Osteocyte (in vitro differentiated cells): ENCODE measurements around the gene S100A3. TPM values are rescaled to one million over a fixed set of nuclear protein-coding genes. Genes with fewer than 3 reads are reported as not detected.
"Not testable (repeated sequence)": the region's sequence is repeated elsewhere in the genome, so short reads cannot be mapped to it uniquely, and the experiment has no call there.

Experiments used
- DNase-seq: peaks from one replicate; pipeline ENCODE4 v3.0.0; 2021; ENCODE audit warnings: mixed read lengths; ENCODE audit not compliant: unreplicated experiment; ENCODE audit errors: extremely low spot score
- H3K27ac Mint-ChIP-seq: one replicate; pipeline ENCODE4 v1.8.0; 2021; ENCODE audit warnings: mild to moderate bottlenecking, mixed read lengths; ENCODE audit not compliant: unreplicated experiment
- H3K27me3 Mint-ChIP-seq: one replicate; pipeline ENCODE4 v1.8.0; 2021; ENCODE audit warnings: mixed read lengths; ENCODE audit not compliant: unreplicated experiment
- H3K36me3 Mint-ChIP-seq: one replicate; pipeline ENCODE4 v1.8.0; 2021; ENCODE audit warnings: mixed read lengths; ENCODE audit not compliant: unreplicated experiment
- H3K4me1 Mint-ChIP-seq: one replicate; pipeline ENCODE4 v1.8.0; 2021; ENCODE audit warnings: mixed read lengths; ENCODE audit not compliant: unreplicated experiment
- H3K4me3 Mint-ChIP-seq: one replicate; pipeline ENCODE4 v1.8.0; 2021; ENCODE audit warnings: mild to moderate bottlenecking, moderate library complexity, mixed read lengths; ENCODE audit not compliant: unreplicated experiment
- H3K9me3 Mint-ChIP-seq: one replicate; pipeline ENCODE4 v1.8.0; 2021; ENCODE audit warnings: mixed read lengths; ENCODE audit not compliant: unreplicated experiment
- total RNA-seq: library from RNA; stranded (reverse); gene quantifications from 2 replicates; pipeline ENCODE4 v1.2.1, GENCODE V29; 2021
- TF ChIP-seq, protein P1 (sequence below): fragments of 200-600 bp; sonication (generic); IDR thresholded peaks from 2 replicates; pipeline ENCODE4 v1.5.0; 2021; ENCODE audit warnings: antibody characterized with exemption, mild to moderate bottlenecking, moderate library complexity

Gene S100A3
- total RNA-seq, 1 donor from 2014 or later: 7.5 TPM

- Mint-ChIP-seq H3K9me3 (no peaks in the 10 kb centered on the region), H3K4me1 (peaks cover 50% of the 10 kb centered on the region), H3K27me3 (no peaks in the 10 kb centered on the region), H3K27ac (peak overlapping the region; percentile 82), H3K4me3 (no peak overlapping the region), H3K36me3 (no peaks in the 10 kb centered on the region)
- TF ChIP-seq, protein P1, sequence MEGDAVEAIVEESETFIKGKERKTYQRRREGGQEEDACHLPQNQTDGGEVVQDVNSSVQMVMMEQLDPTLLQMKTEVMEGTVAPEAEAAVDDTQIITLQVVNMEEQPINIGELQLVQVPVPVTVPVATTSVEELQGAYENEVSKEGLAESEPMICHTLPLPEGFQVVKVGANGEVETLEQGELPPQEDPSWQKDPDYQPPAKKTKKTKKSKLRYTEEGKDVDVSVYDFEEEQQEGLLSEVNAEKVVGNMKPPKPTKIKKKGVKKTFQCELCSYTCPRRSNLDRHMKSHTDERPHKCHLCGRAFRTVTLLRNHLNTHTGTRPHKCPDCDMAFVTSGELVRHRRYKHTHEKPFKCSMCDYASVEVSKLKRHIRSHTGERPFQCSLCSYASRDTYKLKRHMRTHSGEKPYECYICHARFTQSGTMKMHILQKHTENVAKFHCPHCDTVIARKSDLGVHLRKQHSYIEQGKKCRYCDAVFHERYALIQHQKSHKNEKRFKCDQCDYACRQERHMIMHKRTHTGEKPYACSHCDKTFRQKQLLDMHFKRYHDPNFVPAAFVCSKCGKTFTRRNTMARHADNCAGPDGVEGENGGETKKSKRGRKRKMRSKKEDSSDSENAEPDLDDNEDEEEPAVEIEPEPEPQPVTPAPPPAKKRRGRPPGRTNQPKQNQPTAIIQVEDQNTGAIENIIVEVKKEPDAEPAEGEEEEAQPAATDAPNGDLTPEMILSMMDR: no peak
- DNase-seq: no peak
Measured at GRCh38 chr1:153563991-153564390, 14.9 kb upstream of the S100A3 start.

- Mint-ChIP-seq H3K9me3 (no peaks in the 10 kb centered on the region), H3K27ac (no peak overlapping the region), H3K4me1 (peaks cover 46% of the 10 kb centered on the region), H3K27me3 (no peaks in the 10 kb centered on the region), H3K36me3 (no peaks in the 10 kb centered on the region), H3K4me3 (no peak overlapping the region)
- DNase-seq: no peak
- TF ChIP-seq, protein P1: no peak
Measured at GRCh38 chr1:153563483-153563901, 14.4 kb upstream of the S100A3 start.

- not testable (repeated sequence) for H3K4me3 Mint-ChIP-seq, H3K27me3 Mint-ChIP-seq, H3K36me3 Mint-ChIP-seq, H3K9me3 Mint-ChIP-seq, DNase-seq
- Mint-ChIP-seq H3K27ac (peak overlapping the region; percentile 56), H3K4me1 (peaks cover 34% of the 10 kb centered on the region)
Measured at GRCh38 chr1:153562021-153562420, 13.0 kb upstream of the S100A3 start.

- no peak overlapping the region for H3K4me3 Mint-ChIP-seq
Measured at GRCh38 chr1:153561466-153561985, 12.5 kb upstream of the S100A3 start.

DNA sequence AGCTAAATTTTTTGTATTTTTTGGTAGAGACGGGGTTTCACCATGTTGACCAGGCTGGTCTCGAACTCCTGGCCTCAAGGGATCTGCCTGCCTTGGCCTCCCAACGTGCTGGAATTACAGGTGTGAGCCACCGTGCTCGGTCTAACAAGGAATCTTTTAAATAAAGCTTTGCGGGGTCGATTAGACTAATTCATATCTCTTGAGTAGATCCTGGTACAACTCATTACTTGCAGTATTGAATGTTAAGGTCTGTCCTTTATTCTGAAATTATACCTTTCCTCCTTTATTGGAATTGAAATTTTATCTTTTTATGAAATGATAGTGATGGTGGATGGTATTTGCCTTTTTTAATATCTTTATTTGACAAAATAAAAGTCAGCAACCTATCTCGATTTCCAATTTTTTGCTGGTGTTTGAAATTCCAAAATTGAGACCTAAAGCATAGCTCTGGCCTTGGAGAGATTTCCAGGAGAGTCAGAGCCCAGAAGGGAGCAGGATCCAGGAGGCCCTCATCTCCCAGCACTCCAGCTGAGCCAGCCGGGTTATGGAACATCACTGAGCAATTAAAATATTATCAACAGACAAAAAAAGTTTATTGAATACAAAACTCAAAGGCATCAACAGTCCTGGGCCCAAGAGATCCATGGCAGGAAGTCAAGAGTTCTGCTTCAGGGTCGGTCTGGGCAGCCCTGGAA lies 11.9 kb upstream of the S100A3 start:
- TF ChIP-seq, protein P1: no peak
- DNase-seq: no peak
- Mint-ChIP-seq H3K9me3 (no peaks in the 10 kb centered on the region), H3K27ac (no peak overlapping the region), H3K4me3 (no peak overlapping the region), H3K27me3 (no peaks in the 10 kb centered on the region), H3K36me3 (no peaks in the 10 kb centered on the region), H3K4me1 (peaks cover 24% of the 10 kb centered on the region)

More at GRCh38 chr1:153561466-153561985, 12.5 kb upstream of the S100A3 start:
- H3K27ac Mint-ChIP-seq: peak overlapping the region; percentile 56
- H3K4me1 Mint-ChIP-seq: peaks cover 29% of the 10 kb centered on the region
- no peaks in the 10 kb centered on the region for H3K36me3 Mint-ChIP-seq
- DNase-seq: no peak
- TF ChIP-seq, protein P1: no peak
- H3K9me3 Mint-ChIP-seq: no peaks in the 10 kb centered on the region
- no peaks in the 10 kb centered on the region for H3K27me3 Mint-ChIP-seq
